ENCODE results near the gene APBB2. TPM values are rescaled to one million over a fixed set of nuclear protein-coding genes. Genes with fewer than 3 reads are reported as not detected.

APBB2 gene
- total and polyA plus RNA-seq, 2 of the 8 experiments (the other 6 are each of a cell fraction or from before 2014, with no cell fraction given), result 58.7 to 59.4 TPM

DNA sequence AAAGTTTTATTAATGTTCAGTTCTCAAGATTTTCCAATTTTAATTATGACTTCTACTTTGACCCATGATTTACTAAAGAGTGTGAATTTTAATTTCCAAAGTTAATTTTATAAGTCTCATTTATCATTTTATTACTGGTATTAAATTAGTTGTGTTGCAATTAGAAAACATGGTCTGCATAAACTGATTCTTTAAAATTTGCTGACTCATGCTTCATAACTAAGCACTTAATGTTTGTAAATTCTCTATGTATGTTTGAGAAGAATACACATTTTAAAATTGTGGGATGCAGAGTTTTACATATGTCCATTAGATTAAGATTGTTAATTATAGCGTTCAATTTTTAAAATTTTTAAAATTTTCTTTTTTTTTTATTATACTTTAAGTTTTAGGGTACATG lies 22.2 kb upstream of the APBB2 start:
- FAIRE-seq (no peak), DNase-seq (ENCODE audit: low read depth in 1 of 2, low spot score in 2 of 2) (no peak)
- Histone ChIP-seq H3K79me2 (ENCODE audit: control insufficient read depth in 1 of 2, insufficient read depth in 2 of 2, low read length in 2 of 2) (no peaks in the 10 kb centered on the region), H2BK120ac (replicated peaks; ENCODE audit: low read depth, low read length) (no peak overlapping the region), H3K56ac (replicated peaks; ENCODE audit: insufficient read length, low read depth, low read length) (no peak overlapping the region), H4K5ac (ENCODE audit: insufficient read length, low read depth, low read length) (no peak overlapping the region), H2BK12ac (ENCODE audit: low read depth, low read length) (no peak overlapping the region), H3K36me3 (ENCODE audit: control insufficient read depth in 2 of 4, insufficient read depth in 4 of 4, low read length in 3 of 4) (no peaks in the 10 kb centered on the region), H4K20me1 (replicated peaks in 1 of 2; ENCODE audit: control insufficient read depth in 1 of 2, insufficient read depth in 2 of 2, low read length in 2 of 2) (no peaks in the 10 kb centered on the region), H3K27ac (ENCODE audit: low read depth, low read length) (no peak overlapping the region), H3K27me3 (replicated peaks in 1 of 4; ENCODE audit: control insufficient read depth in 3 of 4, extremely low read depth in 1 of 4, insufficient read depth in 3 of 4, low read length in 3 of 4) (no peaks in the 10 kb centered on the region), H3K79me1 (ENCODE audit: low read depth, low read length) (no peaks in the 10 kb centered on the region), H3K23me2 (ENCODE audit: low read depth, low read length) (0 out of 2 replicates have a peak, but pooled peaks cover 2% of the 10 kb centered on the region), H3K9me3 (ENCODE audit: insufficient read depth in 2 of 2, low read depth in 1 of 2, low read length in 1 of 2) (no peaks in the 10 kb centered on the region), H2AK5ac (ENCODE audit: low read depth, low read length) (no peak overlapping the region), H3K4me3 (ENCODE audit: extremely low read depth in 1 of 4, insufficient read depth in 2 of 4, low read depth in 3 of 4, low read length in 4 of 4) (no peak overlapping the region), H3K23ac (ENCODE audit: insufficient read length) (no peak overlapping the region), H4K8ac (ENCODE audit: extremely low read depth, insufficient read depth, low read length) (no peak overlapping the region), H3K18ac (ENCODE audit: extremely low read depth, low read length) (no peak overlapping the region), H2BK20ac (ENCODE audit: low read length) (no peak overlapping the region), H2AFZ (ENCODE audit: low read length) (no peak overlapping the region), H3K4me2 (ENCODE audit: insufficient read depth in 1 of 2, low read depth in 2 of 2, low read length in 2 of 2) (no peak overlapping the region), H3K14ac (ENCODE audit: insufficient read length) (no peak overlapping the region), H3K4ac (replicated peaks; ENCODE audit: insufficient read length, low read depth, low read length) (no peak overlapping the region), H3K4me1 (replicated peaks in 1 of 4; ENCODE audit: control insufficient read depth in 3 of 4, insufficient read depth in 4 of 4, low read length in 3 of 4) (no peaks in the 10 kb centered on the region), H2BK15ac (ENCODE audit: low read length) (no peak overlapping the region), H4K91ac (replicated peaks; ENCODE audit: insufficient read length, low read length) (no peak overlapping the region), H2BK5ac (ENCODE audit: low read depth, low read length) (no peak overlapping the region), H3K9ac (replicated peaks in 1 of 4; ENCODE audit: extremely low read depth in 1 of 4, low read depth in 3 of 4, low read length in 3 of 4) (no peak overlapping the region)
- ChIA-PET CTCF (ENCODE audit: partially characterized antibody) (interaction anchor here (0.9 kb wide), 1 partner anchor 260 kb away, joined by 3 read pairs; no protein-coding TSS in a partner anchor), POLR2A (ENCODE audit: partially characterized antibody) (no interaction called here)
- WGBS, 2 experiments (ENCODE audit: extremely low coverage in 1 of 2, insufficient coverage in 1 of 2, insufficient read length in 1 of 2, insufficient replicate concordance in 2 of 2, low coverage in 1 of 2, low lambda C conversion rate in 2 of 2, missing lambda C conversion rate in 1 of 2), result 60% methylated on average over 1 of the region's 1 CpG; no CpG with 5 or more reads in 1 of the 2 experiments
- no peak for TF ChIP-seq ASH2L (IDR thresholded peaks at IDR 0.05; ENCODE audit: low read length)
- no peak for TF ChIP-seq CREB1 (IDR thresholded peaks at IDR 0.05)
- TF ChIP-seq, protein P1, sequence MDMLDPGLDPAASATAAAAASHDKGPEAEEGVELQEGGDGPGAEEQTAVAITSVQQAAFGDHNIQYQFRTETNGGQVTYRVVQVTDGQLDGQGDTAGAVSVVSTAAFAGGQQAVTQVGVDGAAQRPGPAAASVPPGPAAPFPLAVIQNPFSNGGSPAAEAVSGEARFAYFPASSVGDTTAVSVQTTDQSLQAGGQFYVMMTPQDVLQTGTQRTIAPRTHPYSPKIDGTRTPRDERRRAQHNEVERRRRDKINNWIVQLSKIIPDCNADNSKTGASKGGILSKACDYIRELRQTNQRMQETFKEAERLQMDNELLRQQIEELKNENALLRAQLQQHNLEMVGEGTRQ (IDR thresholded peaks at IDR 0.05; ENCODE audit: low read length), result no peak

Measured in H1 (cell line).